ENCODE results near the gene ZNF483. TPM values are rescaled to one million over a fixed set of nuclear protein-coding genes. Genes with fewer than 3 reads are reported as not detected.
"Not testable (repeated sequence)": the region's sequence is repeated elsewhere in the genome, so short reads cannot be mapped to it uniquely, and the experiment has no call there.

Gene ZNF483
- total and polyA plus RNA-seq, 9 donors, result 0.47 to 3.1 (median 0.85) TPM

- H3K27me3 ChIP-seq (ENCODE audit: control insufficient read depth, insufficient read depth, low read length); H3K36me3 ChIP-seq (ENCODE audit: control insufficient read depth, insufficient read depth, low read length); H3K4me3 ChIP-seq (ENCODE audit: low read length); H3K4me1 ChIP-seq (ENCODE audit: control insufficient read depth, insufficient read depth, low read length); DNase-seq; H3K27ac ChIP-seq (ENCODE audit: low read length); H3K9me3 ChIP-seq (replicated peaks; ENCODE audit: control insufficient read depth, low read depth, low read length): not testable (repeated sequence)
- no CpG with 5 or more reads among the region's 2 CpGs for WGBS (ENCODE audit: insufficient coverage)
These were observed 27.8 kb upstream of the ZNF483 start for GRCh38 chr9:111497196-111497595.

- WGBS (ENCODE audit: insufficient coverage), result 92% methylated on average over 12 of the region's 16 CpGs
- H3K27me3 ChIP-seq (ENCODE audit: control insufficient read depth, insufficient read depth, low read length), result no peaks in the 10 kb centered on the region
These were observed 23.9 kb upstream of the ZNF483 start for GRCh38 chr9:111501005-111501562.

GRCh38 chr9:111501648-111502047 is 23.3 kb upstream of the ZNF483 start:
- Histone ChIP-seq H3K4me1 (ENCODE audit: control insufficient read depth, insufficient read depth, low read length) (peaks cover 8% of the 10 kb centered on the region), H3K36me3 (ENCODE audit: control insufficient read depth, insufficient read depth, low read length) (no peaks in the 10 kb centered on the region), H3K27me3 (ENCODE audit: control insufficient read depth, insufficient read depth, low read length) (no peaks in the 10 kb centered on the region), H3K4me3 (ENCODE audit: low read length) (no peak overlapping the region), H3K9me3 (replicated peaks; ENCODE audit: control insufficient read depth, low read depth, low read length) (no peaks in the 10 kb centered on the region), H3K27ac (ENCODE audit: low read length) (no peak overlapping the region)
- 87% methylated on average over 3 of the region's 6 CpGs for WGBS (ENCODE audit: insufficient coverage)
- DNase-seq, result peak; percentile 30

More at GRCh38 chr9:111501005-111501562, 23.9 kb upstream of the ZNF483 start:
- no peak overlapping the region for H3K27ac ChIP-seq (ENCODE audit: low read length)
- peaks cover 8% of the 10 kb centered on the region for H3K4me1 ChIP-seq (ENCODE audit: control insufficient read depth, insufficient read depth, low read length)
- no peak overlapping the region for H3K4me3 ChIP-seq (ENCODE audit: low read length)
- H3K9me3 ChIP-seq (replicated peaks; ENCODE audit: control insufficient read depth, low read depth, low read length), result no peaks in the 10 kb centered on the region
- H3K36me3 ChIP-seq (ENCODE audit: control insufficient read depth, insufficient read depth, low read length), result no peaks in the 10 kb centered on the region
- no peak for DNase-seq

GRCh38 chr9:111502506-111502905 is 22.5 kb upstream of the ZNF483 start:
- Histone ChIP-seq H3K9me3 (replicated peaks; ENCODE audit: control insufficient read depth, low read depth, low read length) (no peaks in the 10 kb centered on the region), H3K4me1 (ENCODE audit: control insufficient read depth, insufficient read depth, low read length) (peaks cover 8% of the 10 kb centered on the region), H3K27ac (ENCODE audit: low read length) (peak overlapping the region; percentile 42), H3K27me3 (ENCODE audit: control insufficient read depth, insufficient read depth, low read length) (no peaks in the 10 kb centered on the region), H3K4me3 (ENCODE audit: low read length) (no peak overlapping the region), H3K36me3 (ENCODE audit: control insufficient read depth, insufficient read depth, low read length) (no peaks in the 10 kb centered on the region)
- DNase-seq, result peak; percentile 18
- WGBS (ENCODE audit: insufficient coverage), result 80% methylated on average over 3 of the region's 3 CpGs

GRCh38 chr9:111511581-111511980 is 13.4 kb upstream of the ZNF483 start:
- 87% methylated on average over 6 of the region's 6 CpGs for WGBS (ENCODE audit: insufficient coverage)
- H3K36me3 ChIP-seq (ENCODE audit: control insufficient read depth, insufficient read depth, low read length), result not testable (repeated sequence)

GRCh38 chr9:111514967-111515366 is 10.0 kb upstream of the ZNF483 start:
- H3K27ac ChIP-seq (ENCODE audit: low read length), result no peak overlapping the region
- H3K27me3 ChIP-seq (ENCODE audit: control insufficient read depth, insufficient read depth, low read length), result no peaks in the 10 kb centered on the region
- no peaks in the 10 kb centered on the region for H3K36me3 ChIP-seq (ENCODE audit: control insufficient read depth, insufficient read depth, low read length)
- no peak for DNase-seq
- no peak overlapping the region for H3K4me3 ChIP-seq (ENCODE audit: low read length)
- no peaks in the 10 kb centered on the region for H3K9me3 ChIP-seq (replicated peaks; ENCODE audit: control insufficient read depth, low read depth, low read length)
- no peaks in the 10 kb centered on the region for H3K4me1 ChIP-seq (ENCODE audit: control insufficient read depth, insufficient read depth, low read length)

More at GRCh38 chr9:111511581-111511980, 13.4 kb upstream of the ZNF483 start:
- H3K4me1 ChIP-seq (ENCODE audit: control insufficient read depth, insufficient read depth, low read length); H3K27me3 ChIP-seq (ENCODE audit: control insufficient read depth, insufficient read depth, low read length); H3K27ac ChIP-seq (ENCODE audit: low read length); H3K9me3 ChIP-seq (replicated peaks; ENCODE audit: control insufficient read depth, low read depth, low read length); DNase-seq; H3K4me3 ChIP-seq (ENCODE audit: low read length): not testable (repeated sequence)

GRCh38 chr9:111516061-111516465 is 8.9 kb upstream of the ZNF483 start:
- WGBS (ENCODE audit: insufficient coverage), result 61% methylated on average over 2 of the region's 2 CpGs
- Histone ChIP-seq H3K9me3 (replicated peaks; ENCODE audit: control insufficient read depth, low read depth, low read length) (no peaks in the 10 kb centered on the region), H3K27ac (ENCODE audit: low read length) (no peak overlapping the region), H3K4me3 (ENCODE audit: low read length) (no peak overlapping the region), H3K36me3 (ENCODE audit: control insufficient read depth, insufficient read depth, low read length) (no peaks in the 10 kb centered on the region), H3K27me3 (ENCODE audit: control insufficient read depth, insufficient read depth, low read length) (no peaks in the 10 kb centered on the region), H3K4me1 (ENCODE audit: control insufficient read depth, insufficient read depth, low read length) (no peaks in the 10 kb centered on the region)
- DNase-seq, result no peak

GRCh38 chr9:111524731-111525055 is 286 bp upstream of the ZNF483 start:
- DNase-seq, result no peak
- H3K36me3 ChIP-seq (ENCODE audit: control insufficient read depth, insufficient read depth, low read length), result peaks cover 4% of the 10 kb centered on the region
- H3K27me3 ChIP-seq (ENCODE audit: control insufficient read depth, insufficient read depth, low read length), result peaks cover 7% of the 10 kb centered on the region
- H3K9me3 ChIP-seq (replicated peaks; ENCODE audit: control insufficient read depth, low read depth, low read length), result no peaks in the 10 kb centered on the region
- no peak overlapping the region for H3K27ac ChIP-seq (ENCODE audit: low read length)
- peak overlapping the region; percentile 72 for H3K4me3 ChIP-seq (ENCODE audit: low read length)
- 0% methylated on average over 5 of the region's 7 CpGs for WGBS (ENCODE audit: insufficient coverage)
- H3K4me1 ChIP-seq (ENCODE audit: control insufficient read depth, insufficient read depth, low read length), result peaks cover 7% of the 10 kb centered on the region

- Histone ChIP-seq H3K27me3 (ENCODE audit: control insufficient read depth, insufficient read depth, low read length) (peaks cover 7% of the 10 kb centered on the region), H3K4me1 (ENCODE audit: control insufficient read depth, insufficient read depth, low read length) (peaks cover 7% of the 10 kb centered on the region), H3K4me3 (ENCODE audit: low read length) (no peak overlapping the region), H3K27ac (ENCODE audit: low read length) (no peak overlapping the region), H3K36me3 (ENCODE audit: control insufficient read depth, insufficient read depth, low read length) (peaks cover 4% of the 10 kb centered on the region), H3K9me3 (replicated peaks; ENCODE audit: control insufficient read depth, low read depth, low read length) (no peaks in the 10 kb centered on the region)
- WGBS (ENCODE audit: insufficient coverage), result 100% methylated on average over 1 of the region's 2 CpGs
- no peak for DNase-seq
These were observed 2.4 kb downstream of the ZNF483 start for GRCh38 chr9:111527347-111527746.

DNA sequence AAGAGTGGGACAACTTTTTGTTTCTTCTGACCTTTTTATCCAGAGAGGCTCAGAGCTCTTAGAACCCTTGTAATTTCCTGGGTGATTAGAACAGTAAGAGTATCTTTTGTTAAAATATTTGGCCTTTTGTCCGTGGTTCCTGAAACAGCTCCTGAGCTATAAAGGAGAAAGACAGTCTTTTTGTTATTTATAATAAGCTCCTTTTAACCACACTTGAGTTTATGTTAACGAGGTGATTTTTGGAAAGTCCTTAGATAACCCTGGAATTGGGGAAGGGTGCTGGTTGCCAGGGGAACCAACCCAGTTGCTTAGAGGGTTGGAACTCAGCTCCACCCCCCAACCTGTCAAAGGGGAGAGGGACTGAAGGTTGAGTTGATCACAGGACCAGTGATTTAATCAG is 4.8 kb downstream of the ZNF483 start:
- H3K27me3 ChIP-seq (ENCODE audit: control insufficient read depth, insufficient read depth, low read length), result peaks cover 7% of the 10 kb centered on the region
- H3K4me3 ChIP-seq (ENCODE audit: low read length), result no peak overlapping the region
- H3K4me1 ChIP-seq (ENCODE audit: control insufficient read depth, insufficient read depth, low read length), result peaks cover 7% of the 10 kb centered on the region
- peaks cover 6% of the 10 kb centered on the region for H3K36me3 ChIP-seq (ENCODE audit: control insufficient read depth, insufficient read depth, low read length)
- no peak overlapping the region for H3K27ac ChIP-seq (ENCODE audit: low read length)
- DNase-seq, result no peak
- WGBS (ENCODE audit: insufficient coverage), result no CpG with 5 or more reads among the region's 2 CpGs
- H3K9me3 ChIP-seq (replicated peaks; ENCODE audit: control insufficient read depth, low read depth, low read length), result no peaks in the 10 kb centered on the region

DNA sequence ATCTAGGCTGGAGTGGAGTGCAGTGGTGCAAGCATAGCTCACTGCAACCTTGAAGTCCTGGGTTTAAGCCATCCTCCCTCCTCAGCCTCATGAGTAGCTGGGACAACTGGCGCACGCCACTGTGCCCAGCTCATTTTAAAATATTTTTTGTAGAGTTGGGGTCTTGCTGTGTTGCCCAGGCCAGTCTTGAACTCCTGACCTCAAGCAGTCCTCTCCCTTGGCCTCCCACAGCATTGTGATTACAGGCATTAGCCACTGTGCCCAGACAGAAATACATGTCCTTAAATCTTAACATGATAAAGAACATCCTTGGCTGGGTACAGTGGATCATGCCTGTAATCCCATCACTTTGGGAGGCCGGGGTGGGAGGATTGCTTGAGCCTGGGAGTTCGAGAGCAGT is 6.7 kb downstream of the ZNF483 start:
- no peak for DNase-seq
- Histone ChIP-seq H3K27me3 (ENCODE audit: control insufficient read depth, insufficient read depth, low read length) (no peaks in the 10 kb centered on the region), H3K27ac (ENCODE audit: low read length) (no peak overlapping the region), H3K4me3 (ENCODE audit: low read length) (no peak overlapping the region), H3K9me3 (replicated peaks; ENCODE audit: control insufficient read depth, low read depth, low read length) (no peaks in the 10 kb centered on the region), H3K4me1 (ENCODE audit: control insufficient read depth, insufficient read depth, low read length) (no peaks in the 10 kb centered on the region), H3K36me3 (ENCODE audit: control insufficient read depth, insufficient read depth, low read length) (peaks cover 9% of the 10 kb centered on the region)
- 100% methylated on average over 2 of the region's 4 CpGs for WGBS (ENCODE audit: insufficient coverage)

All from muscle of leg (tissue), 11 donors.